Naive B cell (primary cell): ENCODE data around the gene DNAAF5. TPM values are rescaled to one million over a fixed set of nuclear protein-coding genes. Genes with fewer than 3 reads are reported as not detected.
A peak's percentile ranks its signal among the peaks of the same experiment; 100 is the strongest.

ENCODE experiments used
- ATAC-seq, 2 donors: fragments of 150-1000 bp; cut with Tn5 transposase; 2 replicates each; pipeline ENCODE4 v1.10.0; 2021; ENCODE audit warnings: low read depth in 2 of 2, mild to moderate bottlenecking in 2 of 2, moderate library complexity in 2 of 2
- DNase-seq: peaks from one replicate; pipeline ENCODE4 v3.0.0; 2022
- H3K27ac Mint-ChIP-seq, 6 donors: one replicate each; pipeline ENCODE4 v1.8.0; 2020 to 2022; ENCODE audit warnings: mild to moderate bottlenecking in 6 of 6, mixed read lengths in 6 of 6, moderate library complexity in 5 of 6, inconsistent platforms in 2 of 6
- H3K27me3 Mint-ChIP-seq, 3 donors: one replicate each; pipeline ENCODE4 v1.8.0; 2021 to 2022; ENCODE audit warnings: mixed read lengths in 3 of 3, mild to moderate bottlenecking in 1 of 3
- H3K36me3 Mint-ChIP-seq, 2 donors: one replicate each; pipeline ENCODE4 v1.8.0; 2020 to 2022; ENCODE audit warnings: mixed read lengths in 2 of 2, inconsistent platforms in 1 of 2, mild to moderate bottlenecking in 1 of 2
- H3K4me1 Mint-ChIP-seq, 3 donors: one replicate each; pipeline ENCODE4 v1.8.0; 2020 to 2022; ENCODE audit warnings: mixed read lengths in 3 of 3, inconsistent platforms in 1 of 3, mild to moderate bottlenecking in 1 of 3, moderate library complexity in 1 of 3
- H3K4me3 Mint-ChIP-seq, 8 donors: one replicate each; pipeline ENCODE4 v1.8.0; 2020 to 2022; ENCODE audit warnings: mild to moderate bottlenecking in 8 of 8, mixed read lengths in 8 of 8, moderate library complexity in 8 of 8, inconsistent platforms in 2 of 8
- H3K9me3 Mint-ChIP-seq, 7 donors: one replicate each; pipeline ENCODE4 v1.8.0; 2020 to 2022; ENCODE audit warnings: mixed read lengths in 7 of 7, mild to moderate bottlenecking in 5 of 7, inconsistent platforms in 2 of 7, moderate library complexity in 1 of 7
- polyA plus RNA-seq, 6 donors: library from polyadenylated mRNA; unstranded; fragments of 300-500 nt; fragmentation: Illumina TruSeq; gene quantifications; one replicate each; pipeline ENCODE4 v1.2.3, GENCODE V29; 2021; ENCODE audit warnings: low read depth in 6 of 6

DNAAF5 gene
- polyA plus RNA-seq, 6 donors from 2014 or later: 1.4 to 4.5 (median 2.3) TPM

GRCh38 chr7:820341-820740 lies 93.8 kb downstream of the DNAAF5 start:
- Mint-ChIP-seq H3K36me3 (peaks cover 0 to 15% of the 10 kb centered on the region in 2 donors), H3K4me1 (peaks cover 46 to 64% (median 57%) of the 10 kb centered on the region in 3 donors), H3K4me3 (peak overlapping the region in 1 of 8 donors; percentile 73), H3K9me3 (no peaks in the 10 kb centered on the region), H3K27me3 (no peaks in the 10 kb centered on the region), H3K27ac (no peak overlapping the region)
- DNase-seq (no peak), ATAC-seq (no peak)

GRCh38 chr7:821688-822087 lies 95.2 kb downstream of the DNAAF5 start:
- Mint-ChIP-seq H3K9me3 (no peaks in the 10 kb centered on the region), H3K27me3 (no peaks in the 10 kb centered on the region), H3K36me3 (peaks cover 0 to 15% of the 10 kb centered on the region in 2 donors), H3K27ac (no peak overlapping the region), H3K4me1 (peaks cover 40 to 70% (median 55%) of the 10 kb centered on the region in 3 donors), H3K4me3 (peak overlapping the region in 1 of 8 donors; percentile 10)
- ATAC-seq (no peak), DNase-seq (no peak)

GRCh38 chr7:822692-823276 lies 96.3 kb downstream of the DNAAF5 start:
- Mint-ChIP-seq H3K36me3 (peaks cover 0 to 15% of the 10 kb centered on the region in 2 donors), H3K27ac (peak overlapping the region in 1 of 6 donors; percentile 36), H3K4me3 (no peak overlapping the region), H3K4me1 (peaks cover 33 to 62% (median 52%) of the 10 kb centered on the region in 3 donors), H3K27me3 (no peaks in the 10 kb centered on the region), H3K9me3 (no peaks in the 10 kb centered on the region)
- no peak for ATAC-seq
- DNase-seq: no peak

GRCh38 chr7:823649-824048 lies 97.2 kb downstream of the DNAAF5 start:
- Mint-ChIP-seq H3K36me3 (peaks cover 0 to 15% of the 10 kb centered on the region in 2 donors), H3K9me3 (no peaks in the 10 kb centered on the region), H3K27me3 (no peaks in the 10 kb centered on the region), H3K4me1 (peaks cover 28 to 54% (median 51%) of the 10 kb centered on the region in 3 donors), H3K4me3 (no peak overlapping the region), H3K27ac (peak overlapping the region in 1 of 6 donors; percentile 58)
- DNase-seq (no peak), ATAC-seq (no peak)

GRCh38 chr7:824081-824480 lies 97.6 kb downstream of the DNAAF5 start:
- Mint-ChIP-seq H3K27me3 (no peaks in the 10 kb centered on the region), H3K4me3 (no peak overlapping the region), H3K36me3 (peaks cover 0 to 15% of the 10 kb centered on the region in 2 donors)

GRCh38 chr7:824664-825063 lies 98.2 kb downstream of the DNAAF5 start:
- Mint-ChIP-seq H3K9me3 (no peaks in the 10 kb centered on the region), H3K4me1 (peaks cover 28 to 53% (median 52%) of the 10 kb centered on the region in 3 donors), H3K4me3 (no peak overlapping the region), H3K27ac (no peak overlapping the region), H3K27me3 (no peaks in the 10 kb centered on the region), H3K36me3 (peaks cover 0 to 15% of the 10 kb centered on the region in 2 donors)
- no peak for DNase-seq
- no peak for ATAC-seq

More at GRCh38 chr7:824081-824480, 97.6 kb downstream of the DNAAF5 start:
- DNase-seq (no peak), ATAC-seq (no peak)
- Mint-ChIP-seq H3K4me1 (peaks cover 30 to 55% (median 51%) of the 10 kb centered on the region in 3 donors), H3K9me3 (no peaks in the 10 kb centered on the region), H3K27ac (peak overlapping the region in 1 of 6 donors; percentile 58)

- no peak overlapping the region for H3K27ac Mint-ChIP-seq
- H3K4me3 Mint-ChIP-seq: no peak overlapping the region
- H3K4me1 Mint-ChIP-seq: peaks cover 29 to 57% (median 55%) of the 10 kb centered on the region in 3 donors
- peaks cover 0 to 15% of the 10 kb centered on the region in 2 donors for H3K36me3 Mint-ChIP-seq
- no peaks in the 10 kb centered on the region for H3K27me3 Mint-ChIP-seq
- no peak for ATAC-seq
- no peak for DNase-seq
- H3K9me3 Mint-ChIP-seq: no peaks in the 10 kb centered on the region
Observed at GRCh38 chr7:825386-825785, 98.9 kb downstream of the DNAAF5 start.

- Mint-ChIP-seq H3K4me1 (peaks cover 29 to 57% (median 57%) of the 10 kb centered on the region in 3 donors), H3K4me3 (peak overlapping the region in 1 of 8 donors; percentile 82), H3K36me3 (peaks cover 0 to 15% of the 10 kb centered on the region in 2 donors), H3K9me3 (no peaks in the 10 kb centered on the region), H3K27me3 (no peaks in the 10 kb centered on the region), H3K27ac (peak overlapping the region in 1 of 6 donors; percentile 27)
- no peak for DNase-seq
- ATAC-seq: no peak
Observed at GRCh38 chr7:826230-826917, 99.9 kb downstream of the DNAAF5 start.

GRCh38 chr7:828793-829561 lies 102.5 kb downstream of the DNAAF5 start:
- H3K4me3 Mint-ChIP-seq: no peak overlapping the region
- no peaks in the 10 kb centered on the region for H3K9me3 Mint-ChIP-seq
- DNase-seq (no peak), ATAC-seq (no peak)
- peaks cover 2 to 6% of the 10 kb centered on the region in 2 donors for H3K36me3 Mint-ChIP-seq
- no peak overlapping the region for H3K27ac Mint-ChIP-seq
- peaks cover 27 to 64% (median 52%) of the 10 kb centered on the region in 3 donors for H3K4me1 Mint-ChIP-seq
- no peaks in the 10 kb centered on the region for H3K27me3 Mint-ChIP-seq

GRCh38 chr7:830069-830468 lies 103.6 kb downstream of the DNAAF5 start:
- H3K36me3 Mint-ChIP-seq: peaks cover 0 to 6% of the 10 kb centered on the region in 2 donors
- no peaks in the 10 kb centered on the region for H3K27me3 Mint-ChIP-seq
- peak overlapping the region in 3 of 8 donors; percentile 45 to 62 (median 50) for H3K4me3 Mint-ChIP-seq
- H3K9me3 Mint-ChIP-seq: no peaks in the 10 kb centered on the region
- peak overlapping the region in 4 of 6 donors; percentile 19 to 93 (median 58) for H3K27ac Mint-ChIP-seq
- ATAC-seq (no peak), DNase-seq (no peak)
- H3K4me1 Mint-ChIP-seq: peaks cover 25 to 58% (median 49%) of the 10 kb centered on the region in 3 donors

GRCh38 chr7:831596-832166 lies 105.2 kb downstream of the DNAAF5 start:
- Mint-ChIP-seq H3K9me3 (no peaks in the 10 kb centered on the region), H3K4me1 (peaks cover 36 to 70% (median 54%) of the 10 kb centered on the region in 3 donors), H3K27me3 (no peaks in the 10 kb centered on the region), H3K36me3 (peaks cover 0 to 6% of the 10 kb centered on the region in 2 donors), H3K27ac (peak overlapping the region; percentile 15 to 92 (median 80)), H3K4me3 (peak overlapping the region; percentile 47 to 76 (median 58))
- DNase-seq (no peak), ATAC-seq (peak in 1 of 2 donors; percentile 31)

- Mint-ChIP-seq H3K4me3 (peak within 1 kb of the TSS; percentile 47 to 76 (median 62)), H3K36me3 (peaks cover 0 to 6% of the 10 kb centered on the region in 2 donors), H3K4me1 (peaks cover 38 to 67% (median 58%) of the 10 kb centered on the region in 3 donors), H3K27ac (peak within 1 kb of the TSS; percentile 63 to 92 (median 80)), H3K9me3 (no peaks in the 10 kb centered on the region), H3K27me3 (no peaks in the 10 kb centered on the region)
- no peak for DNase-seq
- peak; percentile 60 to 73 for ATAC-seq
Observed at GRCh38 chr7:832167-832967, 105.9 kb downstream of the DNAAF5 start, which contains the start of gene SUN1. TSS of gene SUN1 (plus strand) at chr7:832476. CDS start at chr7:832525, 49 bp downstream.
